GM23338 (cell line): ENCODE measurements around the gene IL31. TPM values are rescaled to one million over a fixed set of nuclear protein-coding genes. Genes with fewer than 3 reads are reported as not detected.

Source experiments
- ATAC-seq: fragments of 200-7000 bp; cut with Tn5 transposase; 3 replicates; pipeline ENCODE4 v1.9.1; 2020
- DNase-seq: peaks from one replicate; pipeline ENCODE4 v3.0.0-alpha.2; 2015; ENCODE audit warnings: low spot score
- H2AFZ ChIP-seq: fragments of 200-600 bp; sonication (generic); 2 replicates; pipeline ENCODE4 v1.8.0; 2016; ENCODE audit warnings: antibody characterized with exemption, mild to moderate bottlenecking, moderate library complexity
- H3F3A ChIP-seq: fragments of 200-600 bp; sonication (generic); replicated peaks from 2 replicates; pipeline ENCODE4 v1.8.0; 2017; ENCODE audit warnings: antibody characterized with exemption, mixed run types, low read depth
- H3K27ac ChIP-seq: fragments of 200-600 bp; sonication (generic); 2 replicates; pipeline ENCODE4 v1.6.1; 2016; ENCODE audit warnings: low read depth
- H3K27me3 ChIP-seq: fragments of 200-600 bp; sonication (generic); 2 replicates; pipeline ENCODE4 v1.8.0; 2016; ENCODE audit warnings: mild to moderate bottlenecking, mixed run types, moderate library complexity; ENCODE audit not compliant: insufficient read depth
- H3K36me3 ChIP-seq: fragments of 200-600 bp; sonication (generic); 2 replicates; pipeline ENCODE4 v1.8.0; 2016; ENCODE audit warnings: mild to moderate bottlenecking; ENCODE audit not compliant: insufficient read depth
- H3K4me1 ChIP-seq: fragments of 200-600 bp; sonication (generic); 2 replicates; pipeline ENCODE4 v1.8.0; 2016; ENCODE audit warnings: mild to moderate bottlenecking, moderate library complexity; ENCODE audit not compliant: insufficient read depth
- H3K4me2 ChIP-seq: fragments of 200-600 bp; sonication (generic); 2 replicates; pipeline ENCODE4 v1.7.1; 2017; ENCODE audit warnings: mixed run types
- H3K4me3 ChIP-seq: fragments of 200-600 bp; sonication (generic); 2 replicates; pipeline ENCODE4 v1.6.1; 2016; ENCODE audit warnings: mixed run types
- H3K79me2 ChIP-seq: fragments of 200-600 bp; sonication (generic); replicated peaks from 2 replicates; pipeline ENCODE4 v1.8.0; 2017; ENCODE audit warnings: mild to moderate bottlenecking; ENCODE audit not compliant: insufficient read depth
- H3K9me2 ChIP-seq: fragments of 200-600 bp; sonication (generic); 2 replicates; pipeline ENCODE4 v1.8.0; 2017; ENCODE audit not compliant: insufficient read depth
- H4K20me1 ChIP-seq: fragments of 200-600 bp; sonication (generic); replicated peaks from 2 replicates; pipeline ENCODE4 v1.8.0; 2017; ENCODE audit warnings: mild to moderate bottlenecking; ENCODE audit not compliant: insufficient read depth
- H3K27ac Mint-ChIP-seq: 2 replicates; pipeline ENCODE4 v1.8.0; 2020; ENCODE audit warnings: inconsistent platforms, mild to moderate bottlenecking, moderate library complexity, mixed read lengths
- H3K27me3 Mint-ChIP-seq: 3 replicates; pipeline ENCODE4 v1.8.0; 2022; ENCODE audit warnings: low read depth, mild to moderate bottlenecking, moderate library complexity, mixed read lengths, inconsistent platforms; ENCODE audit not compliant: insufficient read depth, poor library complexity
- H3K36me3 Mint-ChIP-seq: 3 replicates; pipeline ENCODE4 v1.8.0; 2021; ENCODE audit warnings: low read depth, mild to moderate bottlenecking, inconsistent platforms, moderate library complexity, mixed read lengths
- H3K4me1 Mint-ChIP-seq: 3 replicates; pipeline ENCODE4 v1.8.0; 2020; ENCODE audit warnings: mild to moderate bottlenecking, inconsistent platforms, mixed read lengths
- H3K4me3 Mint-ChIP-seq: 3 replicates; pipeline ENCODE4 v1.8.0; 2021; ENCODE audit warnings: moderate library complexity, mild to moderate bottlenecking, inconsistent platforms, mixed read lengths
- H3K9me3 Mint-ChIP-seq: 3 replicates; pipeline ENCODE4 v1.8.0; 2020; ENCODE audit warnings: moderate library complexity, mild to moderate bottlenecking, inconsistent platforms, mixed read lengths
- CREB1 ChIP-seq: fragments of 250-450 bp; sonication (Bioruptor Pico); IDR thresholded peaks from 2 replicates; pipeline ENCODE4 v1.5.0; 2020; ENCODE audit warnings: low read depth, mild to moderate bottlenecking, moderate library complexity
- EZH2 ChIP-seq: fragments of 200-600 bp; sonication (generic); IDR thresholded peaks from one replicate; pipeline ENCODE4 v1.8.0; 2017; ENCODE audit warnings: antibody characterized with exemption, mild to moderate bottlenecking, low read depth; ENCODE audit not compliant: unreplicated experiment
- EZH2phosphoT487 ChIP-seq: fragments of 200-600 bp; sonication (generic); IDR thresholded peaks from one replicate; pipeline ENCODE4 v1.8.1; 2018; ENCODE audit warnings: antibody characterized with exemption; ENCODE audit not compliant: unreplicated experiment
- JUNB ChIP-seq: IDR thresholded peaks from one replicate; pipeline ENCODE4 v1.6.1; 2016; ENCODE audit warnings: antibody characterized with exemption; ENCODE audit not compliant: unreplicated experiment
- NANOG ChIP-seq: IDR thresholded peaks from 2 replicates; pipeline ENCODE4 v1.6.1; 2016; ENCODE audit warnings: antibody characterized with exemption, borderline replicate concordance
- POLR2AphosphoS5 ChIP-seq: IDR thresholded peaks from 2 replicates; pipeline ENCODE4 v1.6.1; 2016; ENCODE audit warnings: antibody characterized with exemption, low read depth
- STAT1 ChIP-seq: IDR thresholded peaks from one replicate; pipeline ENCODE4 v1.6.1; 2016; ENCODE audit warnings: antibody characterized with exemption; ENCODE audit not compliant: unreplicated experiment
- ZNF114 ChIP-seq: fragments of 250-450 bp; sonication (Bioruptor Pico); IDR thresholded peaks from 2 replicates; pipeline ENCODE4 v1.5.0; 2020; ENCODE audit warnings: mild to moderate bottlenecking, moderate library complexity
- ZNF331 ChIP-seq: fragments of 250-450 bp; sonication (Bioruptor Pico); IDR thresholded peaks from 2 replicates; pipeline ENCODE4 v1.5.0; 2020; ENCODE audit warnings: low read depth, mild to moderate bottlenecking, moderate library complexity
- polyA plus RNA-seq: library from polyadenylated mRNA; unstranded; fragments of >200 nt; fragmentation: Nextera tagmentation; extraction: Ambion mirVana; gene quantifications from 2 replicates; pipeline ENCODE4 v1.2.1, GENCODE V29; 2016
- total RNA-seq: library from RNA; depleted of rRNA; stranded (reverse); fragments of >200 nt; shearing (Covaris generic); gene quantifications from 2 replicates; pipeline ENCODE4 v1.2.3, GENCODE V29; 2014
- TF ChIP-seq, protein P1 (sequence below), 2 experiments: fragments of 200-600 bp in 1 of 2; sonication (generic) in 1 of 2; conservative IDR thresholded peaks; 2 replicates each; pipeline versions ENCODE4 v1.5.1 to v1.6.1; 2016 to 2017; ENCODE audit warnings: antibody characterized with exemption in 2 of 2, low read depth in 2 of 2, mild to moderate bottlenecking in 2 of 2, moderate library complexity in 1 of 2
- TF ChIP-seq, protein P2 (sequence below): IDR thresholded peaks from 2 replicates; pipeline ENCODE4 v1.6.1; 2016; ENCODE audit warnings: antibody characterized with exemption
- TF ChIP-seq, protein P3 (sequence below): fragments of 250-450 bp; sonication (Bioruptor Pico); IDR thresholded peaks from 2 replicates; pipeline ENCODE4 v1.5.0; 2020; ENCODE audit warnings: mild to moderate bottlenecking, moderate library complexity
- TF ChIP-seq, protein P4 (sequence below): IDR thresholded peaks from one replicate; pipeline ENCODE4 v1.6.1; 2018; ENCODE audit warnings: antibody characterized with exemption; ENCODE audit not compliant: unreplicated experiment

Gene IL31
- total and polyA plus RNA-seq, 2 experiments from 2014 or later, result not detected

DNA sequence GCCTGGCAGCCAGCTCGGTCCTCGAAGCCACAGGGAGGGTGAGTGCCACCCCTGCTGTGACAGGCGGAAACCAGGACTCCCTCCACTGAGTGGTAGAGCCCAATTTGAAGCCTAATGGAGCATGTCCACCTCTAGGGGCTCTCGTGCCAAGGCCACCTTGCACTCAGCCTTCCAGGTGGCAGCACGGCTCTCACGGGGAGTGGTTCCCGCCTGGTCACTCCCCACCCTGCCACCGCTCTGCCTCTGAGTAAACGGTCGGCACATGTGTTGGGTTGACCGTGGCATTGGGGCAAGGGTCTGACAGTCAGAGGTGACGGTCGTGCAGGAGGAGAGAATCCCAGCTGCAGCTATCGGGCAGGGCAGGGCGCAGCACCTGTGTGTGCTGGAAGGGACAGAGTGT lies 34.8 kb downstream of the IL31 start:
- ATAC-seq (no peak), DNase-seq (no peak)
- peaks cover 9% of the 10 kb centered on the region for H3K27me3 Mint-ChIP-seq
- Histone ChIP-seq H3K4me2 (no peak overlapping the region), H2AFZ (no peak overlapping the region), H3K36me3 (peaks cover 7% of the 10 kb centered on the region; the same call in 1 of the 2 replicates), H3K27ac (no peak overlapping the region), H3F3A (no peaks in the 10 kb centered on the region), H3K9me2 (no peaks in the 10 kb centered on the region), H3K27me3 (no peaks in the 10 kb centered on the region), H3K79me2 (no peaks in the 10 kb centered on the region), H3K4me3 (no peak overlapping the region), H4K20me1 (0 out of 2 replicates have a peak, but pooled peaks cover 6% of the 10 kb centered on the region), H3K4me1 (no peaks in the 10 kb centered on the region; the same call in 1 of the 2 replicates)
- H3K4me3 Mint-ChIP-seq, result no peak overlapping the region
- H3K27ac Mint-ChIP-seq, result no peak overlapping the region
- H3K4me1 Mint-ChIP-seq, result peaks cover 6% of the 10 kb centered on the region; the same call in 2 of the 3 replicates
- H3K36me3 Mint-ChIP-seq, result peaks cover 47% of the 10 kb centered on the region
- TF ChIP-seq, protein P1, sequence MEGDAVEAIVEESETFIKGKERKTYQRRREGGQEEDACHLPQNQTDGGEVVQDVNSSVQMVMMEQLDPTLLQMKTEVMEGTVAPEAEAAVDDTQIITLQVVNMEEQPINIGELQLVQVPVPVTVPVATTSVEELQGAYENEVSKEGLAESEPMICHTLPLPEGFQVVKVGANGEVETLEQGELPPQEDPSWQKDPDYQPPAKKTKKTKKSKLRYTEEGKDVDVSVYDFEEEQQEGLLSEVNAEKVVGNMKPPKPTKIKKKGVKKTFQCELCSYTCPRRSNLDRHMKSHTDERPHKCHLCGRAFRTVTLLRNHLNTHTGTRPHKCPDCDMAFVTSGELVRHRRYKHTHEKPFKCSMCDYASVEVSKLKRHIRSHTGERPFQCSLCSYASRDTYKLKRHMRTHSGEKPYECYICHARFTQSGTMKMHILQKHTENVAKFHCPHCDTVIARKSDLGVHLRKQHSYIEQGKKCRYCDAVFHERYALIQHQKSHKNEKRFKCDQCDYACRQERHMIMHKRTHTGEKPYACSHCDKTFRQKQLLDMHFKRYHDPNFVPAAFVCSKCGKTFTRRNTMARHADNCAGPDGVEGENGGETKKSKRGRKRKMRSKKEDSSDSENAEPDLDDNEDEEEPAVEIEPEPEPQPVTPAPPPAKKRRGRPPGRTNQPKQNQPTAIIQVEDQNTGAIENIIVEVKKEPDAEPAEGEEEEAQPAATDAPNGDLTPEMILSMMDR (conservative IDR thresholded peaks at IDR 0.05; ENCODE audit: low read depth in 2 of 2), result no peak
- TF ChIP-seq ZNF331 (CRISPR knock-in tag), result no peak
- no peak for TF ChIP-seq ZNF114 (CRISPR knock-in tag)
- TF ChIP-seq POLR2AphosphoS5, result no peak
- TF ChIP-seq, protein P2, sequence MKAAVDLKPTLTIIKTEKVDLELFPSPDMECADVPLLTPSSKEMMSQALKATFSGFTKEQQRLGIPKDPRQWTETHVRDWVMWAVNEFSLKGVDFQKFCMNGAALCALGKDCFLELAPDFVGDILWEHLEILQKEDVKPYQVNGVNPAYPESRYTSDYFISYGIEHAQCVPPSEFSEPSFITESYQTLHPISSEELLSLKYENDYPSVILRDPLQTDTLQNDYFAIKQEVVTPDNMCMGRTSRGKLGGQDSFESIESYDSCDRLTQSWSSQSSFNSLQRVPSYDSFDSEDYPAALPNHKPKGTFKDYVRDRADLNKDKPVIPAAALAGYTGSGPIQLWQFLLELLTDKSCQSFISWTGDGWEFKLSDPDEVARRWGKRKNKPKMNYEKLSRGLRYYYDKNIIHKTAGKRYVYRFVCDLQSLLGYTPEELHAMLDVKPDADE, result no peak
- TF ChIP-seq, protein P3, sequence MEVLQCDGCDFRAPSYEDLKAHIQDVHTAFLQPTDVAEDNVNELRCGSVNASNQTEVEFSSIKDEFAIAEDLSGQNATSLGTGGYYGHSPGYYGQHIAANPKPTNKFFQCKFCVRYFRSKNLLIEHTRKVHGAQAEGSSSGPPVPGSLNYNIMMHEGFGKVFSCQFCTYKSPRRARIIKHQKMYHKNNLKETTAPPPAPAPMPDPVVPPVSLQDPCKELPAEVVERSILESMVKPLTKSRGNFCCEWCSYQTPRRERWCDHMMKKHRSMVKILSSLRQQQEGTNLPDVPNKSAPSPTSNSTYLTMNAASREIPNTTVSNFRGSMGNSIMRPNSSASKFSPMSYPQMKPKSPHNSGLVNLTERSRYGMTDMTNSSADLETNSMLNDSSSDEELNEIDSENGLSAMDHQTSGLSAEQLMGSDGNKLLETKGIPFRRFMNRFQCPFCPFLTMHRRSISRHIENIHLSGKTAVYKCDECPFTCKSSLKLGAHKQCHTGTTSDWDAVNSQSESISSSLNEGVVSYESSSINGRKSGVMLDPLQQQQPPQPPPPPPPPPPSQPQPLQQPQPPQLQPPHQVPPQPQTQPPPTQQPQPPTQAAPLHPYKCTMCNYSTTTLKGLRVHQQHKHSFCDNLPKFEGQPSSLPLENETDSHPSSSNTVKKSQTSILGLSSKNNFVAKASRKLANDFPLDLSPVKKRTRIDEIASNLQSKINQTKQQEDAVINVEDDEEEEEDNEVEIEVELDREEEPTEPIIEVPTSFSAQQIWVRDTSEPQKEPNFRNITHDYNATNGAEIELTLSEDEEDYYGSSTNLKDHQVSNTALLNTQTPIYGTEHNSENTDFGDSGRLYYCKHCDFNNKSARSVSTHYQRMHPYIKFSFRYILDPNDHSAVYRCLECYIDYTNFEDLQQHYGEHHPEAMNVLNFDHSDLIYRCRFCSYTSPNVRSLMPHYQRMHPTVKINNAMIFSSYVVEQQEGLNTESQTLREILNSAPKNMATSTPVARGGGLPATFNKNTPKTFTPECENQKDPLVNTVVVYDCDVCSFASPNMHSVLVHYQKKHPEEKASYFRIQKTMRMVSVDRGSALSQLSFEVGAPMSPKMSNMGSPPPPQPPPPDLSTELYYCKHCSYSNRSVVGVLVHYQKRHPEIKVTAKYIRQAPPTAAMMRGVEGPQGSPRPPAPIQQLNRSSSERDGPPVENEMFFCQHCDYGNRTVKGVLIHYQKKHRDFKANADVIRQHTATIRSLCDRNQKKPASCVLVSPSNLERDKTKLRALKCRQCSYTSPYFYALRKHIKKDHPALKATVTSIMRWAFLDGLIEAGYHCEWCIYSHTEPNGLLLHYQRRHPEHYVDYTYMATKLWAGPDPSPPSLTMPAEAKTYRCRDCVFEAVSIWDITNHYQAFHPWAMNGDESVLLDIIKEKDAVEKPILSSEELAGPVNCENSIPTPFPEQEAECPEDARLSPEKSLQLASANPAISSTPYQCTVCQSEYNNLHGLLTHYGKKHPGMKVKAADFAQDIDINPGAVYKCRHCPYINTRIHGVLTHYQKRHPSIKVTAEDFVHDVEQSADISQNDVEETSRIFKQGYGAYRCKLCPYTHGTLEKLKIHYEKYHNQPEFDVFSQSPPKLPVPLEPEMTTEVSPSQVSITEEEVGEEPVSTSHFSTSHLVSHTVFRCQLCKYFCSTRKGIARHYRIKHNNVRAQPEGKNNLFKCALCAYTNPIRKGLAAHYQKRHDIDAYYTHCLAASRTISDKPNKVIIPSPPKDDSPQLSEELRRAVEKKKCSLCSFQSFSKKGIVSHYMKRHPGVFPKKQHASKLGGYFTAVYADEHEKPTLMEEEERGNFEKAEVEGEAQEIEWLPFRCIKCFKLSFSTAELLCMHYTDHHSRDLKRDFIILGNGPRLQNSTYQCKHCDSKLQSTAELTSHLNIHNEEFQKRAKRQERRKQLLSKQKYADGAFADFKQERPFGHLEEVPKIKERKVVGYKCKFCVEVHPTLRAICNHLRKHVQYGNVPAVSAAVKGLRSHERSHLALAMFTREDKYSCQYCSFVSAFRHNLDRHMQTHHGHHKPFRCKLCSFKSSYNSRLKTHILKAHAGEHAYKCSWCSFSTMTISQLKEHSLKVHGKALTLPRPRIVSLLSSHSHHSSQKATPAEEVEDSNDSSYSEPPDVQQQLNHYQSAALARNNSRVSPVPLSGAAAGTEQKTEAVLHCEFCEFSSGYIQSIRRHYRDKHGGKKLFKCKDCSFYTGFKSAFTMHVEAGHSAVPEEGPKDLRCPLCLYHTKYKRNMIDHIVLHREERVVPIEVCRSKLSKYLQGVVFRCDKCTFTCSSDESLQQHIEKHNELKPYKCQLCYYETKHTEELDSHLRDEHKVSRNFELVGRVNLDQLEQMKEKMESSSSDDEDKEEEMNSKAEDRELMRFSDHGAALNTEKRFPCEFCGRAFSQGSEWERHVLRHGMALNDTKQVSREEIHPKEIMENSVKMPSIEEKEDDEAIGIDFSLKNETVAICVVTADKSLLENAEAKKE, result no peak
- TF ChIP-seq EZH2phosphoT487, result no peak
- TF ChIP-seq CREB1 (CRISPR knock-in tag), result no peak
- TF ChIP-seq, protein P4, sequence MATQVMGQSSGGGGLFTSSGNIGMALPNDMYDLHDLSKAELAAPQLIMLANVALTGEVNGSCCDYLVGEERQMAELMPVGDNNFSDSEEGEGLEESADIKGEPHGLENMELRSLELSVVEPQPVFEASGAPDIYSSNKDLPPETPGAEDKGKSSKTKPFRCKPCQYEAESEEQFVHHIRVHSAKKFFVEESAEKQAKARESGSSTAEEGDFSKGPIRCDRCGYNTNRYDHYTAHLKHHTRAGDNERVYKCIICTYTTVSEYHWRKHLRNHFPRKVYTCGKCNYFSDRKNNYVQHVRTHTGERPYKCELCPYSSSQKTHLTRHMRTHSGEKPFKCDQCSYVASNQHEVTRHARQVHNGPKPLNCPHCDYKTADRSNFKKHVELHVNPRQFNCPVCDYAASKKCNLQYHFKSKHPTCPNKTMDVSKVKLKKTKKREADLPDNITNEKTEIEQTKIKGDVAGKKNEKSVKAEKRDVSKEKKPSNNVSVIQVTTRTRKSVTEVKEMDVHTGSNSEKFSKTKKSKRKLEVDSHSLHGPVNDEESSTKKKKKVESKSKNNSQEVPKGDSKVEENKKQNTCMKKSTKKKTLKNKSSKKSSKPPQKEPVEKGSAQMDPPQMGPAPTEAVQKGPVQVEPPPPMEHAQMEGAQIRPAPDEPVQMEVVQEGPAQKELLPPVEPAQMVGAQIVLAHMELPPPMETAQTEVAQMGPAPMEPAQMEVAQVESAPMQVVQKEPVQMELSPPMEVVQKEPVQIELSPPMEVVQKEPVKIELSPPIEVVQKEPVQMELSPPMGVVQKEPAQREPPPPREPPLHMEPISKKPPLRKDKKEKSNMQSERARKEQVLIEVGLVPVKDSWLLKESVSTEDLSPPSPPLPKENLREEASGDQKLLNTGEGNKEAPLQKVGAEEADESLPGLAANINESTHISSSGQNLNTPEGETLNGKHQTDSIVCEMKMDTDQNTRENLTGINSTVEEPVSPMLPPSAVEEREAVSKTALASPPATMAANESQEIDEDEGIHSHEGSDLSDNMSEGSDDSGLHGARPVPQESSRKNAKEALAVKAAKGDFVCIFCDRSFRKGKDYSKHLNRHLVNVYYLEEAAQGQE, result no peak
- no peak for TF ChIP-seq EZH2
- TF ChIP-seq JUNB, result no peak
- TF ChIP-seq NANOG, result no peak
- TF ChIP-seq STAT1, result no peak
- peaks cover 35% of the 10 kb centered on the region for H3K9me3 Mint-ChIP-seq
